Measurements from ENCODE around the gene PHIP. TPM values are rescaled to one million over a fixed set of nuclear protein-coding genes. Genes with fewer than 3 reads are reported as not detected.

PHIP gene
- total and polyA plus RNA-seq, 2 of the 8 experiments (the other 6 are each of a cell fraction or from before 2014, with no cell fraction given) = 7.3 to 56.2 TPM

DNA sequence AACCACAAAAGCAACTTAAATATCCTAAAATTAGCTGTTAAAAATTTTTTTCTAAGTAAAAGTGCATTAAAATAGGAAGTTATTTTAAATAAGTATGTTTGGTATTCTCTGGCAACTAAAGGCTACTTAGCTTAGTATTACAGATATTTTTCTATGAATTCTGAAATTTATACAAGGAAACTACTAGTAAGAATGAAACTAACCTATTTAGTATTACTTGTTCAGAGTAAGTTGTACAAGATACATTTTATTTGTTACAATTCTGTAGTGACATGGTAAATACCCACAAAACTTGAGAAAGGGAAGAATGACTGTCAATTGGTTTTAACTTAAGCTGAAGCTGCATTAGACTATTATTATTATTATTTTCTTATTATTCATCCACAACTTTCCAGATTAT lies 6.5 kb downstream of the PHIP start:
- CTCF ChIA-PET (ENCODE audit: partially characterized antibody) = interaction anchor here (0.6 kb wide), 1 partner anchor 160 kb away, joined by 3 read pairs; no protein-coding TSS in a partner anchor
- no peak overlapping the region for H3K9ac ChIP-seq (replicated peaks in 1 of 4; ENCODE audit: extremely low read depth in 1 of 4, low read depth in 3 of 4, low read length in 3 of 4)
- no peak overlapping the region for H2BK20ac ChIP-seq (ENCODE audit: low read length)
- H3K4me2 ChIP-seq (ENCODE audit: insufficient read depth in 1 of 2, low read depth in 2 of 2, low read length in 2 of 2) = no peak overlapping the region
- peaks cover 0 to 1% (median 0%) of the 10 kb centered on the region in 4 experiments; a peak in 1 of 7 replicates for H3K27me3 ChIP-seq (replicated peaks in 1 of 4; ENCODE audit: control insufficient read depth in 3 of 4, extremely low read depth in 1 of 4, insufficient read depth in 3 of 4, low read length in 3 of 4)
- FAIRE-seq (no peak), DNase-seq (ENCODE audit: low read depth in 1 of 2, low spot score in 2 of 2) (no peak)
- no peak overlapping the region for H2AFZ ChIP-seq (ENCODE audit: low read length)
- no peak overlapping the region for H2AK5ac ChIP-seq (ENCODE audit: low read depth, low read length)
- H3K18ac ChIP-seq (ENCODE audit: extremely low read depth, low read length) = no peak overlapping the region
- POLR2A ChIA-PET (ENCODE audit: partially characterized antibody) = interaction anchor here (0.6 to 0.7 kb wide), 2 partner anchors 47 to 73 kb away, joined by 4 to 5 read pairs; no protein-coding TSS in a partner anchor
- no peak overlapping the region for H3K27ac ChIP-seq (ENCODE audit: low read depth, low read length)
- H3K56ac ChIP-seq (replicated peaks; ENCODE audit: insufficient read length, low read depth, low read length) = no peak overlapping the region
- no peak overlapping the region for H3K23ac ChIP-seq (ENCODE audit: insufficient read length)
- H2BK12ac ChIP-seq (ENCODE audit: low read depth, low read length) = no peak overlapping the region
- no peak overlapping the region for H3K4me3 ChIP-seq (ENCODE audit: extremely low read depth in 1 of 4, insufficient read depth in 2 of 4, low read depth in 3 of 4, low read length in 4 of 4)
- H2BK15ac ChIP-seq (ENCODE audit: low read length) = no peak overlapping the region
- no peak overlapping the region for H4K8ac ChIP-seq (ENCODE audit: extremely low read depth, insufficient read depth, low read length)
- H3K79me2 ChIP-seq (ENCODE audit: control insufficient read depth in 1 of 2, insufficient read depth in 2 of 2, low read length in 2 of 2) = peaks cover 4 to 100% of the 10 kb centered on the region in 2 experiments; a peak in 3 of 4 replicates
- peaks cover 0 to 8% (median 0%) of the 10 kb centered on the region in 4 experiments; a peak in 1 of 7 replicates for H3K4me1 ChIP-seq (replicated peaks in 1 of 4; ENCODE audit: control insufficient read depth in 3 of 4, insufficient read depth in 4 of 4, low read length in 3 of 4)
- no peaks in the 10 kb centered on the region for H3K9me3 ChIP-seq (ENCODE audit: insufficient read depth in 2 of 2, low read depth in 1 of 2, low read length in 1 of 2)
- H3K4ac ChIP-seq (replicated peaks; ENCODE audit: insufficient read length, low read depth, low read length) = no peak overlapping the region
- no peak overlapping the region for H2BK5ac ChIP-seq (ENCODE audit: low read depth, low read length)
- H3K79me1 ChIP-seq (ENCODE audit: low read depth, low read length) = peaks cover 3% of the 10 kb centered on the region; the same call in 1 of the 2 replicates
- no peak overlapping the region for H3K14ac ChIP-seq (ENCODE audit: insufficient read length)
- H4K20me1 ChIP-seq (replicated peaks in 1 of 2; ENCODE audit: control insufficient read depth in 1 of 2, insufficient read depth in 2 of 2, low read length in 2 of 2) = peaks cover 10 to 16% of the 10 kb centered on the region in 2 experiments
- no peak overlapping the region for H4K91ac ChIP-seq (replicated peaks; ENCODE audit: insufficient read length, low read length)
- H2BK120ac ChIP-seq (replicated peaks; ENCODE audit: low read depth, low read length) = no peak overlapping the region
- peaks cover 0 to 26% (median 0%) of the 10 kb centered on the region in 4 experiments; a peak in 2 of 8 replicates for H3K36me3 ChIP-seq (ENCODE audit: control insufficient read depth in 2 of 4, insufficient read depth in 4 of 4, low read length in 3 of 4)
- no peaks in the 10 kb centered on the region; the same call in 1 of the 2 replicates for H3K23me2 ChIP-seq (ENCODE audit: low read depth, low read length)
- H4K5ac ChIP-seq (ENCODE audit: insufficient read length, low read depth, low read length) = no peak overlapping the region
- TF ChIP-seq FOSL1 (IDR thresholded peaks at IDR 0.05; ENCODE audit: insufficient read depth, low read depth, low read length) = no peak
- no peak for TF ChIP-seq PHF8 (conservative IDR thresholded peaks at IDR 0.05; ENCODE audit: low read depth, low read length)
- no peak for TF ChIP-seq CREB1 (IDR thresholded peaks at IDR 0.05)
- no peak for TF ChIP-seq SP1 (IDR thresholded peaks at IDR 0.05; ENCODE audit: low read depth, low read length)
- TF ChIP-seq, protein P1, sequence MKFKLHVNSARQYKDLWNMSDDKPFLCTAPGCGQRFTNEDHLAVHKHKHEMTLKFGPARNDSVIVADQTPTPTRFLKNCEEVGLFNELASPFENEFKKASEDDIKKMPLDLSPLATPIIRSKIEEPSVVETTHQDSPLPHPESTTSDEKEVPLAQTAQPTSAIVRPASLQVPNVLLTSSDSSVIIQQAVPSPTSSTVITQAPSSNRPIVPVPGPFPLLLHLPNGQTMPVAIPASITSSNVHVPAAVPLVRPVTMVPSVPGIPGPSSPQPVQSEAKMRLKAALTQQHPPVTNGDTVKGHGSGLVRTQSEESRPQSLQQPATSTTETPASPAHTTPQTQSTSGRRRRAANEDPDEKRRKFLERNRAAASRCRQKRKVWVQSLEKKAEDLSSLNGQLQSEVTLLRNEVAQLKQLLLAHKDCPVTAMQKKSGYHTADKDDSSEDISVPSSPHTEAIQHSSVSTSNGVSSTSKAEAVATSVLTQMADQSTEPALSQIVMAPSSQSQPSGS (IDR thresholded peaks at IDR 0.05; ENCODE audit: low read length) = no peak
- no peak for TF ChIP-seq RAD21 (IDR thresholded peaks at IDR 0.05 in 1 of 2, conservative IDR thresholded peaks at IDR 0.05 in 1 of 2; ENCODE audit: low read depth in 2 of 2, low read length in 2 of 2)
- no peak for TF ChIP-seq ATF3 (IDR thresholded peaks at IDR 0.05; ENCODE audit: insufficient read depth, low read depth, low read length)
- TF ChIP-seq, protein P2, sequence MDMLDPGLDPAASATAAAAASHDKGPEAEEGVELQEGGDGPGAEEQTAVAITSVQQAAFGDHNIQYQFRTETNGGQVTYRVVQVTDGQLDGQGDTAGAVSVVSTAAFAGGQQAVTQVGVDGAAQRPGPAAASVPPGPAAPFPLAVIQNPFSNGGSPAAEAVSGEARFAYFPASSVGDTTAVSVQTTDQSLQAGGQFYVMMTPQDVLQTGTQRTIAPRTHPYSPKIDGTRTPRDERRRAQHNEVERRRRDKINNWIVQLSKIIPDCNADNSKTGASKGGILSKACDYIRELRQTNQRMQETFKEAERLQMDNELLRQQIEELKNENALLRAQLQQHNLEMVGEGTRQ (IDR thresholded peaks at IDR 0.05; ENCODE audit: low read length) = no peak
- no peak for TF ChIP-seq TCF12 (IDR thresholded peaks at IDR 0.05; ENCODE audit: low read depth, low read length)
- TF ChIP-seq SAP30 (IDR thresholded peaks at IDR 0.05; ENCODE audit: insufficient read depth, insufficient replicate concordance, low read length) = no peak
- no peak for TF ChIP-seq JUND (IDR thresholded peaks at IDR 0.05; ENCODE audit: low read length)

Data from H1 (cell line).